Stimulated activated CD4-positive, alpha-beta T cell treated with anti-CD3 and anti-CD28 coated beads, Interleukin-4, amount 100 ng/mL, for 24 hours (primary cell): ENCODE measurements around the gene TCF15.
A peak's percentile ranks its signal among the peaks of the same experiment; 100 is the strongest.

Experiments used
- DNase-seq: peaks from one replicate; pipeline ENCODE4 v3.0.0-alpha.2; 2020

TCF15 gene

GRCh38 chr20:576156-576555, 34.0 kb downstream of the TCF15 start:
- DNase-seq: no peak

GRCh38 chr20:575230-575629, 34.9 kb downstream of the TCF15 start:
- DNase-seq: no peak

GRCh38 chr20:574297-574942, 35.7 kb downstream of the TCF15 start:
- no peak for DNase-seq

GRCh38 chr20:573414-574296, 36.5 kb downstream of the TCF15 start:
- no peak for DNase-seq

- DNase-seq: no peak
Observed at GRCh38 chr20:572727-573126, 37.4 kb downstream of the TCF15 start.

GRCh38 chr20:571754-572441, 38.2 kb downstream of the TCF15 start:
- DNase-seq: no peak

- DNase-seq: no peak
Observed at GRCh38 chr20:568673-569415, 41.3 kb downstream of the TCF15 start.

- no peak for DNase-seq
Observed at GRCh38 chr20:568097-568652, 41.9 kb downstream of the TCF15 start.

- no peak for DNase-seq
Observed at GRCh38 chr20:564192-564591, 45.9 kb downstream of the TCF15 start.

- DNase-seq: no peak
Observed at GRCh38 chr20:563187-563586, 46.9 kb downstream of the TCF15 start.

- DNase-seq: no peak
Observed at GRCh38 chr20:562232-562897, 47.7 kb downstream of the TCF15 start.

GRCh38 chr20:561437-562231, 48.5 kb downstream of the TCF15 start:
- DNase-seq: peak; percentile 57

- no peak for DNase-seq
Observed at GRCh38 chr20:560680-561079, 49.4 kb downstream of the TCF15 start.

GRCh38 chr20:558117-558516, 52.0 kb downstream of the TCF15 start:
- no peak for DNase-seq

GRCh38 chr20:556984-557383, 53.1 kb downstream of the TCF15 start:
- no peak for DNase-seq

GRCh38 chr20:555976-556385, 54.1 kb downstream of the TCF15 start:
- no peak for DNase-seq
